SH-SY5Y (cell line): ENCODE measurements around the gene TRPM2.

Source experiments
- GATA2 ChIP-seq: IDR thresholded peaks from 2 replicates; pipeline ENCODE4 v1.6.1; 2011; ENCODE audit warnings: mild to moderate bottlenecking, low read depth, low read length
- GATA3 ChIP-seq: IDR thresholded peaks from 2 replicates; pipeline ENCODE4 v1.6.1; 2011; ENCODE audit warnings: low read depth, mild to moderate bottlenecking, low read length, moderate library complexity

- TF ChIP-seq GATA3 (no peak), GATA2 (no peak)
Observed at GRCh38 chr21:44349847-44350772, 3.3 kb upstream of the TRPM2 start.
